ENCODE measurements around the gene DDX54. TPM values are rescaled to one million over a fixed set of nuclear protein-coding genes. Genes with fewer than 3 reads are reported as not detected.
A peak's percentile ranks its signal among the peaks of the same experiment; 100 is the strongest.

The DDX54 gene
- total RNA-seq, 1 donor from 2014 or later: 34.7 TPM

- Histone ChIP-seq H3K4me1 (peaks cover 52% of the 10 kb centered on the region), H3K9me3 (replicated peaks) (no peaks in the 10 kb centered on the region), H3K36me3 (peaks cover 23% of the 10 kb centered on the region), H3K27ac (replicated peaks) (peak overlapping the region; percentile 98), H3K27me3 (ENCODE audit: low read depth) (no peaks in the 10 kb centered on the region), H3K4me3 (peak overlapping the region; percentile 100)
- no peak for TF ChIP-seq CTCF (IDR thresholded peaks at IDR 0.05; ENCODE audit: borderline replicate concordance)
- intact Hi-C loops (cut with micrococcal nuclease): no loop called here
- DNase-seq: no peak
Observed at GRCh38 chr12:113184098-113184899, 979 bp downstream of the DDX54 start.

- Histone ChIP-seq H3K4me1 (peaks cover 52% of the 10 kb centered on the region), H3K36me3 (peaks cover 33% of the 10 kb centered on the region)
Observed at GRCh38 chr12:113183030-113183589, 2.2 kb downstream of the DDX54 start.

GRCh38 chr12:113181975-113182374, 3.3 kb downstream of the DDX54 start:
- no peak for DNase-seq
- intact Hi-C loops (cut with micrococcal nuclease): no loop called here
- peaks cover 41% of the 10 kb centered on the region for H3K4me1 ChIP-seq

More at GRCh38 chr12:113183030-113183589, 2.2 kb downstream of the DDX54 start:
- no peak overlapping the region for H3K27ac ChIP-seq (replicated peaks)
- H3K27me3 ChIP-seq (ENCODE audit: low read depth): no peaks in the 10 kb centered on the region
- no peak for TF ChIP-seq CTCF (IDR thresholded peaks at IDR 0.05; ENCODE audit: borderline replicate concordance)
- no peak overlapping the region for H3K4me3 ChIP-seq
- no peaks in the 10 kb centered on the region for H3K9me3 ChIP-seq (replicated peaks)
- intact Hi-C loops (cut with micrococcal nuclease): no loop called here
- DNase-seq: no peak

GRCh38 chr12:113180333-113180732, 4.9 kb downstream of the DDX54 start:
- peaks cover 60% of the 10 kb centered on the region for H3K36me3 ChIP-seq
- H3K27me3 ChIP-seq (ENCODE audit: low read depth): no peaks in the 10 kb centered on the region
- intact Hi-C loops (cut with micrococcal nuclease): no loop called here
- TF ChIP-seq CTCF (IDR thresholded peaks at IDR 0.05; ENCODE audit: borderline replicate concordance): no peak
- H3K9me3 ChIP-seq (replicated peaks): peaks cover 6% of the 10 kb centered on the region
- peaks cover 25% of the 10 kb centered on the region for H3K4me1 ChIP-seq
- no peak overlapping the region for H3K27ac ChIP-seq (replicated peaks)
- DNase-seq: no peak
- H3K4me3 ChIP-seq: no peak overlapping the region

More at GRCh38 chr12:113181975-113182374, 3.3 kb downstream of the DDX54 start:
- H3K9me3 ChIP-seq (replicated peaks): peaks cover 5% of the 10 kb centered on the region
- H3K36me3 ChIP-seq: peaks cover 44% of the 10 kb centered on the region
- TF ChIP-seq CTCF (IDR thresholded peaks at IDR 0.05; ENCODE audit: borderline replicate concordance): no peak
- H3K27ac ChIP-seq (replicated peaks): no peak overlapping the region
- H3K4me3 ChIP-seq: no peak overlapping the region
- H3K27me3 ChIP-seq (ENCODE audit: low read depth): no peaks in the 10 kb centered on the region

GRCh38 chr12:113179023-113179422, 6.3 kb downstream of the DDX54 start:
- Histone ChIP-seq H3K27ac (replicated peaks) (no peak overlapping the region), H3K4me3 (no peak overlapping the region), H3K4me1 (peaks cover 13% of the 10 kb centered on the region), H3K9me3 (replicated peaks) (peaks cover 6% of the 10 kb centered on the region), H3K36me3 (peaks cover 74% of the 10 kb centered on the region), H3K27me3 (ENCODE audit: low read depth) (no peaks in the 10 kb centered on the region)
- DNase-seq: no peak
- intact Hi-C loops (cut with micrococcal nuclease): loop anchor here (10.0 kb wide), 1 partner anchor 134 kb away; no protein-coding TSS in a partner anchor
- TF ChIP-seq CTCF (IDR thresholded peaks at IDR 0.05; ENCODE audit: borderline replicate concordance): no peak
